GM12878 (cell line): ENCODE measurements around the gene YY1. TPM values are rescaled to one million over a fixed set of nuclear protein-coding genes. Genes with fewer than 3 reads are reported as not detected.

Experiments
- ATAC-seq: fragments of 200-7000 bp; cut with Tn5 transposase; 3 replicates; pipeline ENCODE4 v1.9.1; 2020; ENCODE audit warnings: mild to moderate bottlenecking, moderate library complexity
- BruUV-seq: library from RNA; stranded (reverse); fragments of 400-500 nt; replicated peaks from 2 replicates; lab custom pipeline; 2021; lab: Mats Ljungman, UMichigan
- CTCF ChIA-PET: fragments of 300-600 bp; sonication (Branson Sonifier 250); formaldehyde crosslinking; extraction: SDS; loops from one replicate; lab custom pipeline; 2021; ENCODE audit warnings: inconsistent platforms; lab: Yijun Ruan, JAX
- POLR2A ChIA-PET: fragments of 350-600 bp; formaldehyde crosslinking; extraction: SDS; loops from one replicate; lab custom pipeline; 2021; ENCODE audit warnings: inconsistent platforms; lab: Charles Lee
- RAD21 ChIA-PET: fragments of 300-600 bp; sonication (Branson Sonifier 250); formaldehyde crosslinking; loops from one replicate; lab custom pipeline; 2023; ENCODE audit warnings: antibody characterized with exemption; ENCODE audit not compliant: unreplicated experiment; lab: Charles Lee
- SMC1A ChIA-PET: fragments of 300-600 bp; sonication (Branson Sonifier 250); formaldehyde crosslinking; loops from one replicate; lab custom pipeline; 2023; ENCODE audit not compliant: unreplicated experiment, uncharacterized antibody; lab: Charles Lee
- DNase-seq: peaks from one replicate; pipeline ENCODE4 v3.0.0-alpha.2; 2011; ENCODE audit warnings: low read depth, low spot score
- FAIRE-seq: peaks from 3 replicates; lab custom pipeline; 2011; peaks lifted over from hg19 to GRCh38; lab: Jason Lieb, UNC
- H2AFZ ChIP-seq: 2 replicates; pipeline ENCODE4 v1.6.0; 2011; ENCODE audit warnings: low read depth, low read length, control low read depth; ENCODE audit not compliant: control insufficient read depth
- H3K27ac ChIP-seq: 2 replicates; pipeline ENCODE4 v1.5.1; 2011; ENCODE audit warnings: control low read depth; ENCODE audit not compliant: control insufficient read depth, insufficient read depth
- H3K27me3 ChIP-seq, 2 experiments: replicated peaks in 1 of 2; 2 replicates each; pipeline versions ENCODE4 v1.6.0 to v1.6.1; 2011; ENCODE audit warnings: low read length in 1 of 2; ENCODE audit not compliant: control insufficient read depth in 2 of 2, insufficient read depth in 2 of 2
- H3K36me3 ChIP-seq, 2 experiments: 2 replicates each; pipeline ENCODE4 v1.5.1; 2011; ENCODE audit warnings: low read length in 1 of 2; ENCODE audit not compliant: control insufficient read depth in 2 of 2, insufficient read depth in 2 of 2
- H3K4me1 ChIP-seq: 2 replicates; pipeline ENCODE4 v1.6.1; 2011; ENCODE audit warnings: mild to moderate bottlenecking, low read length, moderate library complexity, mixed read lengths; ENCODE audit not compliant: control insufficient read depth, insufficient read depth
- H3K4me2 ChIP-seq: 2 replicates; pipeline ENCODE4 v1.6.0; 2011; ENCODE audit warnings: control low read depth; ENCODE audit not compliant: control insufficient read depth, insufficient read depth
- H3K4me3 ChIP-seq: fragments of 200-600 bp; sonication (generic); 2 replicates; pipeline ENCODE4 v1.5.1; 2016
- H3K79me2 ChIP-seq: 2 replicates; pipeline ENCODE4 v1.6.0; 2011; ENCODE audit warnings: low read length; ENCODE audit not compliant: control insufficient read depth, insufficient read depth
- H3K9ac ChIP-seq: 2 replicates; pipeline ENCODE4 v1.8.0; 2011; ENCODE audit warnings: low read length, control low read depth, mixed read lengths; ENCODE audit not compliant: control insufficient read depth, insufficient read depth
- H3K9me3 ChIP-seq: replicated peaks from 3 replicates; pipeline ENCODE4 v1.5.1; 2011; ENCODE audit warnings: mild to moderate bottlenecking, low read length; ENCODE audit not compliant: control insufficient read depth, insufficient read depth
- H4K20me1 ChIP-seq: 2 replicates; pipeline ENCODE4 v1.6.0; 2011; ENCODE audit not compliant: control insufficient read depth, insufficient read depth
- CBX5 ChIP-seq: sonication (generic); IDR thresholded peaks from 2 replicates; pipeline ENCODE4 v1.6.1; 2016; ENCODE audit warnings: low read depth, moderate library complexity, mild to moderate bottlenecking, inconsistent platforms
- EGR1 ChIP-seq, 2 experiments: IDR thresholded peaks; 1 replicate in 1 of 2; 2 replicates in 1 of 2; pipeline ENCODE4 v1.6.1; 2011 to 2012; ENCODE audit warnings: low read depth in 2 of 2, low read length in 2 of 2, borderline replicate concordance in 1 of 2, mild to moderate bottlenecking in 1 of 2, moderate library complexity in 1 of 2
- HDAC6 ChIP-seq: fragments of 200-600 bp; sonication (generic); IDR thresholded peaks from one replicate; pipeline ENCODE4 v1.8.0; 2017; ENCODE audit warnings: antibody characterized with exemption; ENCODE audit not compliant: unreplicated experiment
- KDM1A ChIP-seq: fragments of 200-600 bp; sonication (generic); IDR thresholded peaks from 2 replicates; pipeline ENCODE4 v1.6.1; 2016; ENCODE audit warnings: borderline replicate concordance
- LARP7 ChIP-seq: fragments of 450-650 bp; IDR thresholded peaks from 2 replicates; pipeline ENCODE4 v1.6.1; 2017; ENCODE audit warnings: mild to moderate bottlenecking
- PAX8 ChIP-seq: fragments of 450-650 bp; IDR thresholded peaks from 2 replicates; pipeline ENCODE4 v1.6.1; 2017; ENCODE audit warnings: mild to moderate bottlenecking, moderate library complexity
- POLR2AphosphoS2 ChIP-seq: IDR thresholded peaks from 2 replicates; pipeline ENCODE4 v1.6.1; 2011; ENCODE audit warnings: low read depth, mild to moderate bottlenecking, low read length, improper control_type of control experiment, moderate library complexity
- SIX5 ChIP-seq: IDR thresholded peaks from 2 replicates; pipeline ENCODE4 v1.6.1; 2011; ENCODE audit warnings: mild to moderate bottlenecking, low read depth, low read length, moderate library complexity; ENCODE audit not compliant: severe bottlenecking
- SPI1 ChIP-seq: IDR thresholded peaks from 2 replicates; pipeline ENCODE4 v1.6.1; 2011; ENCODE audit warnings: low read depth, mild to moderate bottlenecking, low read length, moderate library complexity, borderline replicate concordance; ENCODE audit not compliant: insufficient read depth
- WGBS: methylation state at CpG from one replicate; pipeline ENCODE4 v1.1.6; 2016; ENCODE audit warnings: low lambda C conversion rate; ENCODE audit not compliant: insufficient replicate concordance, insufficient coverage; ENCODE audit errors: missing lambda C conversion rate; 5-methylcytosine and 5-hydroxymethylcytosine counted together
- in situ Hi-C: fragments of 300-500 bp; cut with MboI; formaldehyde crosslinking; loops from 9 replicates; pipeline ENCODE4 v1.14.3; 2018; ENCODE audit warnings: mixed read lengths
- intact Hi-C: fragments of 100-400 bp; cut with micrococcal nuclease; formaldehyde crosslinking; loops from one replicate; pipeline ENCODE4 v1.14.2; 2022; ENCODE audit not compliant: unreplicated experiment
- polyA plus RNA-seq, 11 experiments: library from polyadenylated mRNA; depleted of rRNA in 4 of 11; unstranded in 6 of 11; stranded (reverse) in 5 of 11; fragments of >200 nt; fragmentation: Nextera tagmentation in 4 of 11; fragmentation: Illumina TruSeq in 1 of 11; extraction: Ambion mirVana in 4 of 11; extraction: Trizol in 1 of 11; gene quantifications; 1 replicate in 1 of 11; 2 replicates in 10 of 11; pipeline versions ENCODE4 v1.2.1 to v1.2.3, GENCODE V29; 2011 to 2016; ENCODE audit warnings: inconsistent platforms in 2 of 11, missing spikeins in 2 of 11, low read depth in 1 of 11
- total RNA-seq, 4 experiments: library from RNA; depleted of rRNA in 3 of 4; stranded (reverse); fragments of >200 nt in 3 of 4; fragmentation: Illumina TruSeq in 1 of 4; extraction: Trizol in 1 of 4; gene quantifications; 2 replicates each; pipeline versions ENCODE4 v1.2.1 to v1.2.3, GENCODE V29; 2013 to 2021
- TF ChIP-seq, protein P1 (sequence below): fragments of 450-650 bp; IDR thresholded peaks from 2 replicates; pipeline ENCODE4 v1.6.1; 2016; ENCODE audit warnings: mild to moderate bottlenecking, moderate library complexity, borderline replicate concordance
- TF ChIP-seq, protein P2 (sequence below), 3 experiments: IDR thresholded peaks in 2 of 3; conservative IDR thresholded peaks in 1 of 3; 2 replicates each; pipeline ENCODE4 v1.5.1; 2011; ENCODE audit warnings: low read depth in 3 of 3, low read length in 3 of 3, mild to moderate bottlenecking in 3 of 3, control low read depth in 2 of 3, moderate library complexity in 2 of 3, inconsistent platforms in 1 of 3, mixed read lengths in 1 of 3; ENCODE audit not compliant: control insufficient read depth in 2 of 3, insufficient read depth in 1 of 3; ENCODE audit errors: extremely low read depth in 1 of 3

Gene YY1
- total and polyA plus RNA-seq, 10 of the 15 experiments (the other 5 are each of a cell fraction or from before 2014, with no cell fraction given): 23.7 to 74.0 (median 39.9) TPM

DNA sequence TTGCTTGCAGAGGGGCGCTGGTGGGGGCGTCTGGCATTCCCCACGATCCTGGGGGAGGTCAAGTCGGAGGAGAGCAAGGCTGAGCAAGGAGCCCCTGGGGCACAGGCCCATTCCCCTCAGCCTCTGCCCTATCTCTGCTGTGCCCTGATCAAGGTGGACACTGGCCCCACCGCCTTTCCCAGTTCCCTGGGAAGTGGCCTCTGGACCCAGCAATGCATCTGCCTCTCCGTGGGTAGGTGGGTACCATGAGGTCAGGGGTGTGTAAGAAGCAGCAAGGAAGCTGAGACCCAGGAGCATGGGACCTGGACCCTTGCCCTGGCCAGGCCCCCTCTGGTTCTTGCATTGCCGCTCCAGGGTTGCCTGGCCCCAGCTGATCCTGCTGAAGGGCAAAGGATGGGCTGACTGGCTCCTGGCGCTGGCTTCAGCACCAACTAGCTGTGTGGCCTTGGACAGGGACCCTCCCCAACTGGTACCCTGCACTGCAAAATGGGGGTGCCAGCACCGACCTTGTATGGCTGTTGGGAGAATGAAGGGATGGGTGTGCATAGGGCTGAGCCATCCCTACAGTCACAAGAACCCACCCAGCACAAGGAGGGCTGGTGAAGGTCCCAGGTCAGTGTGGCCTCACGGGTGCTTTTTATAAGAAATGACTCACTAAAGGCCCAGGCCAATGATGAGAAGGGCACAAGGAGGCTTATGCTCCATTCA, 47.7 kb downstream of the YY1 start (continued):
- TF ChIP-seq, protein P1, sequence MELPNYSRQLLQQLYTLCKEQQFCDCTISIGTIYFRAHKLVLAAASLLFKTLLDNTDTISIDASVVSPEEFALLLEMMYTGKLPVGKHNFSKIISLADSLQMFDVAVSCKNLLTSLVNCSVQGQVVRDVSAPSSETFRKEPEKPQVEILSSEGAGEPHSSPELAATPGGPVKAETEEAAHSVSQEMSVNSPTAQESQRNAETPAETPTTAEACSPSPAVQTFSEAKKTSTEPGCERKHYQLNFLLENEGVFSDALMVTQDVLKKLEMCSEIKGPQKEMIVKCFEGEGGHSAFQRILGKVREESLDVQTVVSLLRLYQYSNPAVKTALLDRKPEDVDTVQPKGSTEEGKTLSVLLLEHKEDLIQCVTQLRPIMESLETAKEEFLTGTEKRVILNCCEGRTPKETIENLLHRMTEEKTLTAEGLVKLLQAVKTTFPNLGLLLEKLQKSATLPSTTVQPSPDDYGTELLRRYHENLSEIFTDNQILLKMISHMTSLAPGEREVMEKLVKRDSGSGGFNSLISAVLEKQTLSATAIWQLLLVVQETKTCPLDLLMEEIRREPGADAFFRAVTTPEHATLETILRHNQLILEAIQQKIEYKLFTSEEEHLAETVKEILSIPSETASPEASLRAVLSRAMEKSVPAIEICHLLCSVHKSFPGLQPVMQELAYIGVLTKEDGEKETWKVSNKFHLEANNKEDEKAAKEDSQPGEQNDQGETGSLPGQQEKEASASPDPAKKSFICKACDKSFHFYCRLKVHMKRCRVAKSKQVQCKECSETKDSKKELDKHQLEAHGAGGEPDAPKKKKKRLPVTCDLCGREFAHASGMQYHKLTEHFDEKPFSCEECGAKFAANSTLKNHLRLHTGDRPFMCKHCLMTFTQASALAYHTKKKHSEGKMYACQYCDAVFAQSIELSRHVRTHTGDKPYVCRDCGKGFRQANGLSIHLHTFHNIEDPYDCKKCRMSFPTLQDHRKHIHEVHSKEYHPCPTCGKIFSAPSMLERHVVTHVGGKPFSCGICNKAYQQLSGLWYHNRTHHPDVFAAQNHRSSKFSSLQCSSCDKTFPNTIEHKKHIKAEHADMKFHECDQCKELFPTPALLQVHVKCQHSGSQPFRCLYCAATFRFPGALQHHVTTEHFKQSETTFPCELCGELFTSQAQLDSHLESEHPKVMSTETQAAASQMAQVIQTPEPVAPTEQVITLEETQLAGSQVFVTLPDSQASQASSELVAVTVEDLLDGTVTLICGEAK: no peak

DNA sequence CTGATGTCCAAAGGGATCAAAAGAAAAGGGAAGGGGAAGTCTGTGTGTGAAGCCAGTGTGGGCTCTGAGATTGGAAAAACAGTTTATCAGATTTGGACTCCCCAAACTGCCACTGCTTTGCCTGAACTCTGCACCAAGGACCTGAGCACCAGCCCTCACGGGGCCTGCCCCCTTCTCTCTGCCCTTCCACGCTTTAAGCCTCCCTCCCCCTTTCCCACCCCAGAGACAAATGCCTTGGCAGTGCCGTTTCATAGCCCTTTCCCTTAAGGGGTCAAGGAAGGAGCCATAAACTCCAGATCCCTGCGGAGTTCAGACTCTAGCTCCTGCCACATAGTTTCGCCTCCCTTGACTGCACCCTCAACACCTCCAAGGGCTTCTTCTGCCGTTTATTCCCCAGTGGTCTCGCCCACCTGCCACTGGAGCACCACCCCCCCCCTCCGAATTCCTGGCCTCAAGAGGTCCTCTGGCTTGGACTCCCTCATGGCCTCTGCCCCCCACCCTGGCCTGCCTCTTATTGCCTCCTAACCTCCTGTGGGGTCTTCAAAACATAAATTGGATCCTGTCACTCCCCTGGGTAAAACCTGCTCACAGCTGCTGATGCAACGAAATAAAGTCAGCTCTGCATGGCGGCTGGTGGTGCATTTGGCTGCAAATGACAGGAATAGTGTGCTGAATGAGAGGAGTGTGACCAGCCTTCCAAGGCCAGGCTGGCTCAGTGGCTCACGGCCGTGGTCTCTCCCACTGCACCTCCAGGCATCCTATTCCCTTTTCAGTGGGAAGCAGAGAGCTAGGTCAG, 48.5 kb downstream of the YY1 start:
- no TSS peak for BruUV-seq
- RAD21 ChIA-PET: no interaction called here
- in situ Hi-C loops (loop anchor here (10.0 kb wide), 1 partner anchor 357 kb away; no protein-coding TSS in a partner anchor), intact Hi-C loops (no loop called here)
- Histone ChIP-seq H3K9ac (no peak overlapping the region), H3K4me1 (no peaks in the 10 kb centered on the region), H3K4me3 (no peak overlapping the region), H3K27me3 (no peaks in the 10 kb centered on the region), H3K9me3 (no peaks in the 10 kb centered on the region), H3K4me2 (no peak overlapping the region), H4K20me1 (no peaks in the 10 kb centered on the region), H3K79me2 (no peaks in the 10 kb centered on the region), H2AFZ (no peak overlapping the region), H3K27ac (no peak overlapping the region), H3K36me3 (no peaks in the 10 kb centered on the region)
- no peak for ATAC-seq
- SMC1A ChIA-PET: no interaction called here
- FAIRE-seq: no peak
- CTCF ChIA-PET: interaction anchor here (1.2 to 5.3 kb wide), 5 partner anchors 9 to 97 kb away, joined by 3 to 50 read pairs (median 13); partner anchors contain the start of gene WDR25
- no peak for DNase-seq
- POLR2A ChIA-PET: interaction anchor here (0.6 kb wide), 1 partner anchor 52 kb away, joined by 8 read pairs; no protein-coding TSS in a partner anchor
- 55% methylated on average over 12 of the region's 12 CpGs for WGBS
- TF ChIP-seq, protein P2, sequence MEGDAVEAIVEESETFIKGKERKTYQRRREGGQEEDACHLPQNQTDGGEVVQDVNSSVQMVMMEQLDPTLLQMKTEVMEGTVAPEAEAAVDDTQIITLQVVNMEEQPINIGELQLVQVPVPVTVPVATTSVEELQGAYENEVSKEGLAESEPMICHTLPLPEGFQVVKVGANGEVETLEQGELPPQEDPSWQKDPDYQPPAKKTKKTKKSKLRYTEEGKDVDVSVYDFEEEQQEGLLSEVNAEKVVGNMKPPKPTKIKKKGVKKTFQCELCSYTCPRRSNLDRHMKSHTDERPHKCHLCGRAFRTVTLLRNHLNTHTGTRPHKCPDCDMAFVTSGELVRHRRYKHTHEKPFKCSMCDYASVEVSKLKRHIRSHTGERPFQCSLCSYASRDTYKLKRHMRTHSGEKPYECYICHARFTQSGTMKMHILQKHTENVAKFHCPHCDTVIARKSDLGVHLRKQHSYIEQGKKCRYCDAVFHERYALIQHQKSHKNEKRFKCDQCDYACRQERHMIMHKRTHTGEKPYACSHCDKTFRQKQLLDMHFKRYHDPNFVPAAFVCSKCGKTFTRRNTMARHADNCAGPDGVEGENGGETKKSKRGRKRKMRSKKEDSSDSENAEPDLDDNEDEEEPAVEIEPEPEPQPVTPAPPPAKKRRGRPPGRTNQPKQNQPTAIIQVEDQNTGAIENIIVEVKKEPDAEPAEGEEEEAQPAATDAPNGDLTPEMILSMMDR (IDR thresholded peaks at IDR 0.05 in 2 of 3, conservative IDR thresholded peaks at IDR 0.05 in 1 of 3; ENCODE audit: control insufficient read depth in 2 of 3, extremely low read depth in 1 of 3, insufficient read depth in 1 of 3, low read depth in 3 of 3, low read length in 3 of 3): no peak
- TF ChIP-seq EGR1 (IDR thresholded peaks at IDR 0.05; ENCODE audit: borderline replicate concordance in 1 of 2, low read depth in 2 of 2, low read length in 2 of 2): no peak
- TF ChIP-seq KDM1A: no peak
- TF ChIP-seq CBX5: no peak
- TF ChIP-seq PAX8: no peak
- TF ChIP-seq HDAC6: no peak
- TF ChIP-seq SIX5: no peak
- TF ChIP-seq POLR2AphosphoS2: no peak
- no peak for TF ChIP-seq SPI1
- TF ChIP-seq LARP7: no peak
